ENCODE measurements around the gene PCDH19. TPM values are rescaled to one million over a fixed set of nuclear protein-coding genes. Genes with fewer than 3 reads are reported as not detected.

The PCDH19 gene
- polyA plus RNA-seq, 1 of the 3 experiments (the other 2 are of a cell fraction) = under 0.01 TPM

- no peaks in the 10 kb centered on the region for H3F3A ChIP-seq (replicated peaks; ENCODE audit: insufficient read depth)
- no peak overlapping the region for H3K9ac ChIP-seq
- H3K27me3 ChIP-seq (ENCODE audit: insufficient read depth) = no peaks in the 10 kb centered on the region; the same call in 1 of the 2 replicates
- TF ChIP-seq ELF1 (IDR thresholded peaks at IDR 0.05) = no peak
- no peak for TF ChIP-seq FOSL2 (IDR thresholded peaks at IDR 0.05; ENCODE audit: borderline replicate concordance, low read depth)
- TF ChIP-seq JUND (IDR thresholded peaks at IDR 0.05) = no peak
- no peak for TF ChIP-seq RCOR1 (IDR thresholded peaks at IDR 0.05; ENCODE audit: low read length)
- no peak for TF ChIP-seq PBX3 (IDR thresholded peaks at IDR 0.05)
- no peak for TF ChIP-seq POLR2AphosphoS5 (IDR thresholded peaks at IDR 0.05; ENCODE audit: low read depth, low read length)
- TF ChIP-seq SMC3 (IDR thresholded peaks at IDR 0.05; ENCODE audit: low read depth, low read length) = no peak
- no peak for TF ChIP-seq ZBTB33 (IDR thresholded peaks at IDR 0.05; ENCODE audit: borderline replicate concordance, low read depth)
- TF ChIP-seq CTCF (IDR thresholded peaks at IDR 0.05) = no peak
- TF ChIP-seq RAD21 (IDR thresholded peaks at IDR 0.05; ENCODE audit: low read length) = no peak
- DNase-seq = no peak
- POLR2A ChIA-PET = no interaction called here
- H2AFZ ChIP-seq (ENCODE audit: low read depth) = no peak overlapping the region
- H3K9me3 ChIP-seq = no peaks in the 10 kb centered on the region
- H3K4me3 ChIP-seq (ENCODE audit: low read depth in 2 of 2, low read length in 1 of 2) = no peak overlapping the region
- CTCF ChIA-PET = no interaction called here
- H3K36me3 ChIP-seq (replicated peaks in 1 of 2; ENCODE audit: control insufficient read depth in 1 of 2, insufficient read depth in 2 of 2, low read length in 1 of 2) = no peaks in the 10 kb centered on the region
- no peaks in the 10 kb centered on the region for H3K79me2 ChIP-seq (ENCODE audit: insufficient read depth)
- H3K9me2 ChIP-seq = no peaks in the 10 kb centered on the region
- H3K4me1 ChIP-seq (ENCODE audit: control insufficient read depth in 1 of 2, insufficient read depth in 2 of 2, low read depth in 1 of 2, low read length in 1 of 2) = no peaks in the 10 kb centered on the region
- no peak overlapping the region for H3K27ac ChIP-seq (ENCODE audit: low read depth in 2 of 2, low read length in 1 of 2)
- no peaks in the 10 kb centered on the region for H4K20me1 ChIP-seq (ENCODE audit: insufficient read depth)
- no peak overlapping the region for H3K4me2 ChIP-seq
Observed at GRCh38 chrX:100265179-100265578, 144.9 kb downstream of the PCDH19 start.

- H3K36me3 ChIP-seq (replicated peaks in 1 of 2; ENCODE audit: control insufficient read depth in 1 of 2, insufficient read depth in 2 of 2, low read length in 1 of 2) = no peaks in the 10 kb centered on the region
- 7% methylated on average over 2 of the region's 2 CpGs for WGBS (ENCODE audit: low lambda C conversion rate)
- H4K20me1 ChIP-seq (ENCODE audit: insufficient read depth) = no peaks in the 10 kb centered on the region
- H3K4me3 ChIP-seq (ENCODE audit: low read depth in 2 of 2, low read length in 1 of 2) = no peak overlapping the region
- no peaks in the 10 kb centered on the region for H3K79me2 ChIP-seq (ENCODE audit: insufficient read depth)
- H3K9me3 ChIP-seq = no peaks in the 10 kb centered on the region
- no peak for TF ChIP-seq GABPA (IDR thresholded peaks at IDR 0.05; ENCODE audit: low read depth)
- no peak for TF ChIP-seq USF2 (IDR thresholded peaks at IDR 0.05; ENCODE audit: borderline replicate concordance, low read depth, low read length)
- TF ChIP-seq SMC3 (IDR thresholded peaks at IDR 0.05; ENCODE audit: low read depth, low read length) = no peak
- ChIA-PET POLR2A (no interaction called here), CTCF (no interaction called here)
- H3K4me2 ChIP-seq = no peak overlapping the region
- no peaks in the 10 kb centered on the region; the same call in 1 of the 2 replicates for H3K27me3 ChIP-seq (ENCODE audit: insufficient read depth)
- DNase-seq = no peak
- H3K9me2 ChIP-seq = no peaks in the 10 kb centered on the region
- H2AFZ ChIP-seq (ENCODE audit: low read depth) = no peak overlapping the region
- H3K9ac ChIP-seq = no peak overlapping the region
- H3K4me1 ChIP-seq (ENCODE audit: control insufficient read depth in 1 of 2, insufficient read depth in 2 of 2, low read depth in 1 of 2, low read length in 1 of 2) = no peaks in the 10 kb centered on the region
- H3F3A ChIP-seq (replicated peaks; ENCODE audit: insufficient read depth) = no peaks in the 10 kb centered on the region
- no peak overlapping the region for H3K27ac ChIP-seq (ENCODE audit: low read depth in 2 of 2, low read length in 1 of 2)
Observed at GRCh38 chrX:100264200-100264599, 145.9 kb downstream of the PCDH19 start.
